ENCODE results near the gene STXBP4. TPM values are rescaled to one million over a fixed set of nuclear protein-coding genes. Genes with fewer than 3 reads are reported as not detected.
A peak's percentile ranks its signal among the peaks of the same experiment; 100 is the strongest.

STXBP4 gene
- total RNA-seq, 1 experiment from 2014 or later = 19.4 TPM

DNA sequence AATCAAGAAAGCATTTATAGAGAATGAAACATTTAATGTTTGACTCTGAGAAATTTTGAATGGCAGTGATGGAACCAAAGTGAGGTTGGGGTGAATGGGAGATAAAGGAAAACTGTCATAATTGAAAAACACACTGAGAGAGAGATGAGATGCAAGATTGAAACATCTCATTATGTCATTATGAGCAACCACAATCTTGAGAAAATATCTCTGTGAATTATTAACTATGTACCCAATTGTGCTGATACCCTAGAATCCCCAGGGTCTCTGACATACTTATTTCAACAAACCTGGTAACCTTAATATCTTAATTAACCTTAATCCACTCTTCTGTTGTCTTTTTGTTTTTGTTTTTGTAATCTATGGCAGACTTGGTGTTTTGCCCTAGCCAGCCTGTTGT lies 152.7 kb downstream of the STXBP4 start:
- DNase-seq (ENCODE audit: low spot score) = no peak

DNA sequence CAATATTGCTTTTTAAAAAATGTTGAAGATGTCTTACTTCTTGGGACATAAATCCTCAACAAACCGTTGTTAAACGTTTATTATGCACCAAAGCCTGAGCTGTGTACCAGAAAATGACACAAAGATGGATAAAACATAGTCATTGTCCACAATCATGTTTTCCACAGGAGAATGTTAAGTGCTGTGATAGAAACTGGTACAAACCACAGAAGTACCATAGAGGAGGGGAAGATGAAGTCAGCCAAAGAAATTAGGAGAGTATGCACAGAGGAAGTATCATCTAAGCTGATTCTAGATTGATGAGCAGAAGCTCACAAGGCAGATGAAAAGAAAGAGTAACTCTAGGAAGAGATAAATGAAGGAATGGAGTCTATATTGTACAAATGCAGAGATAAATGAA lies 153.5 kb downstream of the STXBP4 start:
- no peak for DNase-seq (ENCODE audit: low spot score)

DNA sequence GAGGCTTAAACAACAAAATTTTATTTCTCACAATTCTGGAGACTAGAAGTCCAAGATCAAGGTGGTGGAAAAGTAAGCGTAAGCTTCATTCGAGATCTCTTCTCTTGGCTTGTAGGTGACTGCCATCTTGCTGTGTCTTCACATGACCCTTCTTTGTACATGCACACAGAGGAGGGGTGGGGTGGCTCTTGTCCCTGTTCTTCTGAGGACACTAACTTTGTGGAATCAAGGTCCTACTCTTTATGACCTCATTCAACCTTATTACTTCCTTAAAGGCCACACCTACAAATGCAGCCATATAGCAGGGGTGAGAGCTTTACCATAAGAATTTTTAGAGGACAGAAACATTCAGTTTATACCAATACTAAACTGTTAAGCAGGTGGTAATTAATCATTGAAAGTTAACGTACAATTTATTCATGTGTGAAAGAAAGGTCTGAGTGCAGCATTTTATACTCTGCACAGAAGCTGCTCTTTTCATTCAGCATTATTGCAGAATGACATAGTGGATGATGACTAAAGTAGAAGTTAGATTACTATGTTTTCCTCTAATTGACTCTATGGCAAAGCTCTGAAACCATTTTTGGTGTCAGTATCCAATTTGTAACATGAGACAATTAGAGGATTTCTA lies 156.3 kb downstream of the STXBP4 start:
- no peak for DNase-seq (ENCODE audit: low spot score)

DNA sequence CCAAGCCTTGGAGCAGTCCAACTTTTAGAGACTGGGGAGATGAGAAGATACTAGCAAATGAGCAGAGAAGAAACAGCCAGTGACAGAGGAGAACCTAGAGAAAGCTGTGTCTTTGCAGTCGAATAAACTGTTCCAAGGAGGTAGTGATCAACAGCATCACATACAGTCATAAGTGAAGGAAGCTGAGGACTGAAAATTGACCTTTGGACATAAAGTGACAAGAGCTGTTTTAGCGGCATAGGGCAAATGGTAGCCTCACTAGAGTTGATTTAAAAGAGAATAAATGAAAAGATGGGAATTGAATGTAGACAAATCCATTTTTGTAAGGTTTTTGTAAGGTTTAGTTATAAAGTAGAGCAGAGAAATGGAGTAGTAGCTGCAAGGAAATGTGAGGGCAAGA lies 165.0 kb downstream of the STXBP4 start:
- no peak for DNase-seq (ENCODE audit: low spot score)

DNA sequence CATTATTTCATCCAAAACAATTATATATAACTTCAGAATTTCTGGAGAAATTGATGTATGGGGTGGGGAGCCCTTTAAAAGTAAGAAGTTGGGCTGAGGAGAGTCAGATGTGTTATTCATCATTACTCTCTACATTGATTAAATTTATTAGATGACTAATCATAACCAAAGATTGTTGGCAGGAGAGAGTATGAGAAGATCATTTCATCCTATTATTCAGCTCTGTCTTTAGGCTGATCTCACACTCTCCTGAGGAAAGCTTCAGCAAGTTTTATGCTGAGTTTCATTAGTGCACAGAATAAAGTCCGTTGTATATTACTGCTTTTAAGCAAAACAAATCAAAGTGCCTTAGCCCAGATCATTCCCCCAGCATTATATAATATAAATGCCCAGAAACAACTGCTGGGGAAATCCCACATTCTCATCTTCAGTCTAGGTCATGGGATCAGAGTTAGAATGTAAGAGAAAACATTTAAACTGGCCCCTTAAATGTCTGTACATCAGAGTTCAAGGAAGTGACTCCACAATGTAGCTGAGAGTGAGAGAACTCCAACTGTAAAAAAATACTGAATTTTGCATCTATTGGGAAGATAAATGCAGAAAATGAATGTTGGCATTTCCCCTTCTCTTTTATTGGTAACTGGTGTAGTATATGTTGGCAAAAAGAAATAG lies 166.1 kb downstream of the STXBP4 start:
- no peak for DNase-seq (ENCODE audit: low spot score)

DNA sequence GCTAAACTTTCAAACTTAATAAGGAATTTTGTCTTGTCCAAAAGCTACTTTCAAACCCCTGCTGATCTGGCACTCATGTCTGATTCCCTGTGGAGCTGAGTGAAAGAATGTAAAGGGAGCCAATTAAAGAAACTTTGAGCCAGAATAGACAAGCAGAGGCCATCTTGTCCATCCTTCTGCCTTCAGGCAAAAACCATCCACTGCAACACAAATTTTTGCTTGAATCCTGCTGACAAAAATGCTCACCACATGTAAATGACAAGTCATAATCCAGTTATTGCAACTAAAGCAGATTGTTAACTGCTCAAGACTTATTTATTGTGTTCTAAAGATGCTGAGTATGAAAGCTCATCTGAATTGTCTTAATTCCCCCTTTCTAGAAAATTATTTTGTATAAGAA lies 172.2 kb downstream of the STXBP4 start:
- DNase-seq (ENCODE audit: low spot score) = no peak

DNA sequence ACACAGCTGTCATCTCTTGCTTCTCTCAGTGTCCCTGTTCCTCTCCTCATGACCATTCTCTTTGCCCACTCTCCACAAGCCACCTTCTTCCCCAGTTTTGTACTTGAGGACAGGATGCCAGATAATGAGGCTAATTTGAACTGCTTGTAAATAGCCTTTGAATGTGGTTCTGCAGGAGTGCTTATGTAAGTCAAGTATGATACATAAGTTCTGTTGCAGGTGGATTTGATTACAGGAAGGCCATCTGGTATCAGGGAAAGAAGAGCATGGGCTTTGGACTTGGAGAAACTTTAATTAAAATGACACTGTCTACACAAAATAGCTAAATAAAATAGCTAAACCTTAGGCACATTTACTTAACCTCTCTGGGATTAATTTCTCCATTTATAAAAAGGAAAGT lies 176.0 kb downstream of the STXBP4 start:
- no peak for DNase-seq (ENCODE audit: low spot score)

DNA sequence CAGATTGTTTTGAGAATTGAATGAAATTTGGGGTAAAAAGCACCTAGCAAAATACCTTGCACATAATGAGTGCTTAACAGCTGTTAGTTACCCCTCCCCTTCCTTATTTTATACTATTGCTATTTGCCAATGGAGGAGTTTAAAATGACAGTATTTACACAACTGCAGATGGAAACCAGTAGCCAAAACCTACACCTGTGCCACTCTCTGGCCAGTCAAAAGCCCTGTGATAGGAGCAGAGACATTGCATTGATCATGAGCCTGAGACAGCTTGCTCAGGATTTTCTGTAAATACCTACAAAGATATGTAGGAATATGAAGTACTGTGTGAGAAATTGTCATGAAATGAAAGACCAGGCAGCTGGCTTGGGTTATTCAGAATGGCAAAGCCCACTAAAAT lies 180.9 kb downstream of the STXBP4 start:
- DNase-seq (ENCODE audit: low spot score) = no peak

DNA sequence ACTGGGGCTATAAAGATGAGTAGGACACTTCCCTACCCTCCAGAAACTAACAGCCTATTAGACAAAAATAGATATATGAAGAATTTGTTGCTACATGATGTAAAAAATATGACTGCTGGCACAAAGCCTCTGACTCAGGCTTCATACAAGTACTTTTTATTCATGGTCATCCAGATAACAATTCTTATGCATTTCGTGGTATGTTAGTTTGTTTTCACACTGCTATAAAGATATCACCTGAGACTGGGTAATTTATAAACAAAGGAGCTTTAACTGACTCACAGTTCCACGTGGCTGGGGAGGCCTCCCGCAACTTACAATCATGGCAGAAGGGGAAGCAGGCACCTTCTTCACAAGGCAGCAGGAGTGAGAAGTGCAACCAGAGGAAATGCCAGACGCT lies 183.7 kb downstream of the STXBP4 start:
- DNase-seq (ENCODE audit: low spot score) = peak; percentile 14

DNA sequence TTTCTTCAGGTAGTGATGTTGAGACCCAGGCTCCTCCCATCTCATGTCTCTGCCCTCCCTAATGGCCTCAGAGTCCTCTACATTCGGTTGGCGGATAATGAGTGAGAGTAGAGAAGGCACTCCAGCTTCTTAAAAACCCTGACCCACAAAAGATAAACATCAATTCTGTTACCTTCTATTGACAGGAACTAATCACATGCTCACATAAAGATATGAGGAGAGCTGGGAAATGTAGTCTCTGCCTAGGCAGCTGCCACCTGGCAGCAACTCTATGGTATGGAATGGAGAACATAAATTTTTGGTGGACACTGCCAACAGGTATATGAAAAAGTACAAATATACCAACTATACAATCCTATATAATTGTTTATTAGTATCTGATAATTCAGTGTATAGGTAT lies 185.5 kb downstream of the STXBP4 start:
- no peak for DNase-seq (ENCODE audit: low spot score)

DNA sequence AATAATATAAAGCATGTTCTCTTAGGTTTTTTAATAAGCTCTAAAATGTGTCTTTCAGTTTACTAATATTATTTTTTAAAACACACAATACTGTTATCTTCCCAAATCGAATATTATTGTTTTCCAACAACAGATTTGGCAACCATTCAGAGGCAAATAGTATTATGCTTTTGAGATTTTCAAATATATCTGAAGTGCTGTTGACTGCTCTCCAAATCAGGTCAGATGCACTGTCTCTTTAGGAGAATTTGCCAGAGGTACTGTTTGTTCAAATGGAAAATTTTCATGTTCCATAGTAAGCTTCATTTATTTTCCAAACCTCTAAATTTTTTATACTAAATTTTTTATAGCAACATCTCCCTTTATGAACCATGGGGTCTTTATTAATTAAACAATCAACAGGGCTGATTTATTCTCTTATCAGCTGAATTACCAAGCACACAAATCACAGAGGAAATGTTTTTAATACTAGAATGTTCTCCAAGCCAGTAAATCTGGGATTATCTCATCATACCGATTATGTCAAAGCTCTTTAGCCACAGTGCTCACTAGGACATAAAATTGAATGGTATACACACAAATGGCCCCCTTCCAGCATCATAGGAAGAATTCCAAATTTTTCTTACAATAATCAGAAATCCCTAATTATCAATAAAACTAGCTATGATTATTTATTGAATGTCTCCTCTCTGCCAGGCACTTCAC lies 187.4 kb downstream of the STXBP4 start:
- no peak for DNase-seq (ENCODE audit: low spot score)

DNA sequence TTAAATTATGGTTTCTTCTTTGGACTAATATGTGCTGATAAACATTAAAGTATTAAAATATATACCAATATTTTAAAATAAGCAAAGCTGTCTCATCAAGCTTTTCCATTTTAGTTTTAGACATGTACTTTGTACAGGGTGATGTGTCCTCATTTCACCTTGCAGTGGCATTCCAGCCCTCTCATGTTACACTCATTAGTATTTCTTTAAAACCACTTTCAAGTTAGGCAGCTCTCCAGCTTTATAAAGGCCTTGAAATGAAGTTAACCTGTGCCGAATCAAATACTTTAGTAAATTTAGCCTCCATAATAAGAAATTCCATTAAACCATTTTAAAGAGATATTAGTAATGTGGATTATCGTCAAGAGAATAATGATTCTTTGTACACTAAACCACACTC lies 188.6 kb downstream of the STXBP4 start:
- peak; percentile 59 for DNase-seq (ENCODE audit: low spot score)

DNA sequence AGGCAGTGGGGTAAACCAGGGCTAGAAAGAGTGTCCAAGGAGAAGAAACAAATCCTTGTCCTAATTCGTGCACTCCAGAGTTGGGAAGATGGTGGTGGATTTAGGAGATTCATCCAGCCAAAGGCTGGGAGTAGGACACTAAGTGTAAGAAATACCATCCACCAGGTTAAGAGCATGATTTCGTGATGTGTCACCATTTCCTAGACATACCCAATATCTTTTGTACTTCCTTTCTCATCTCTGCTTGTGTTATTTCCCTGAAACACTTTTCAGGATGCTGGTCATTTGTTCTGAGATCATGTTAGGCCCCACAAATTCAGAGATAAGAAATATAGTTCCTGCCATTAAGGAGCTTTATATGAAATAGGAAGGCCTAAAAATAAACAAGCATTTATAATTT lies 189.9 kb downstream of the STXBP4 start:
- DNase-seq (ENCODE audit: low spot score) = no peak

DNA sequence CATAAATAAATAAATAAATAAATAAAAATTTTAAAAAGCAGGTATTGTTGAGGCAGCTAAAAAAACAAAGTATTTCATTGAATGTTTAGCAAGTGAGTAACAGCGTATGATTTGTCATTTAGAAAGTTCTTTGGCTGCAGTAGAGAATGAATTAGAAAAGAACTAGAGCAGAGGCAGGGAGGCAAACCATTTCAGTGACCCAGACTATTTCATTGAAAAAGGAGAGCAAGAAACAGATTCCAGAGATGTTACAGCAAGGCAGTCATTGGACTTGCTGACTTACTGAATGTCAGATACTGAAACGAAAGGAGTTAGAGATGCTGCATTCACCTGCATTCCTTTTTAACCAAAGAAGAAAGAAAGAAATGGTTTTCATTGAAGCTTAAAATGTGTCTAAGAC lies 190.7 kb downstream of the STXBP4 start:
- no peak for DNase-seq (ENCODE audit: low spot score)

DNA sequence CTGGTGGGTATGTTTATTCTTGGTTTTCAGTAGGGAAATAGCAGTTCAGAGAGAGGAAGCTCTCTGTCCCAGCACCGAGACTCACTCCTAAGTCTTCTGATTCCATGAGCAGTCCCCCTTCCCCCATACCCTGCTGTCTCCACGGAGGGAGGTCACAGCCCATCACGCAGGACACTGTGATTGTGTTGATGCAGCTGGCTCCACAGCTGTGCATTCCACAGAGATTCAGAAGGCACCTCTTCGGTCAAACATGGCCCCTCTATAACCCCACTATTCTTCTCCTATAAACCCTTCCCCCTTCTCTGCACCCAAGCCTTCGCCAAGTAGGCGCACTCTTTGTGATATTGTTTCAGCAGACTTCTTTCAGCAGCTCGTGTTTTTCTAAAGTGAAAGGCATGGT lies 191.9 kb downstream of the STXBP4 start:
- no peak for DNase-seq (ENCODE audit: low spot score)

DNA sequence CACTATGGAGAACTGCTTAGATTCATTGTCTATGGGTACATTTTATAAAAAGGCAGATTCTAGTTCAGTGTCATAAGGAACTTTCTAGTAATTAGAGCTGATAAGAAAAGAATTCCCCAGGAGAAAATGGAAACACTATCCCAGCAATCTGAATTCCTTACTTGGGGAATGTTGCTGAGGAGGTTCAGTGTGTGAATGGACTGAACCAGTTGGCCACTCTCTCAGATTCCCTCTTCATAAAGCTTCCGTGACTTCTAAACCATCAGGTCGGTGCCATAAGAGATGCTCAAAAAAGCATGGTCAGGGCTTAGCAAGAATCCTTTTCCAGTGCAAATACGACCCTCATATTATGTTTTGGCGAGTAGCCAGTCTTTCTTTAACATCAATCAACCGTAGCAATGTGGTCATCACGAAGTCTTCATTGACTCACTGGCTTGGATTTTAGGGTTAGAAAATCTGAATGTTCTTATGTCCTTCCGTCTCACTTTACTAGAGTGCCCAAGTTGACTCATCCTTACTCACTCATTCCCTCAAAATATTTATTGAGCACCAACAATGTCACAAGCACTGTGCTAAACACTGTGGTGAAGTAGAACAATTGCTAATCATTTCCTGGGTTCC lies 193.5 kb downstream of the STXBP4 start:
- peak; percentile 67 for DNase-seq (ENCODE audit: low spot score)

DNA sequence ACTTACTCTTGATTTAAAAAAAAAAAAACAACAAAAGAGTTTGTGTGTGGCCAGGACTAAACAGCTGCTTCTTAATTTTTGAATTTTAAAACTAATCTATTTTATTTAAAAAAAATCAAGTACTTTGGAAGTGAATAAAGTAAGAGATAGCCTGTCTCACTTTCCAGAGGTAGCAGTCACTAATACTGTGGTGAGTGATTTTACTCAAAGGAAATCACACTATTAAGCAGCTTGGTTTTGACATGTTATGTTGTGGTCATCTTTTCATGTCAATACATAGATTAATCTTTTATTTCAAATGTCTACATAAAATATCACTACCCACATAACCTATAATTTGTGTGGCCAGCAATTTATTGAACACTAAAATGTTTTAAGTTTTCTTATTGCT lies 194.0 kb downstream of the STXBP4 start:
- no peak for DNase-seq (ENCODE audit: low spot score)

DNA sequence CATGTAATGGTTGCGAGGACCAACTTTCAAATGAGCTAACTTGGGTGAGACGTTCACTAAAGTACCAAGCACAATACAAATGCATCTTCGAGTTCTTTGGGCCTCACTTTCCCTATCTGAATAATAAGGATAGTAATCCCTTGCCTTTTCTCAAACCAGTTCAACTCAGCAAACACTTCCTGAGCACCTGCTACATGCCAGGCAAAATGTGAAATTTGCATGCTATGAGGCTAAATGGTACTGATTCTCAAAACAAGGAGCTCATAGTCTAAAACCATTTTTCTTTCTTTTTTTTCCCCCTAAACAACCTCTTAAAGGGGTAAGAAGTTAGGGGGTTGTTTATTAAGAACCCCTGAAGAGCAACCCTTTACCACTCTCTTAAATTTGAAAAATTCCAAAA lies 194.8 kb downstream of the STXBP4 start:
- no peak for DNase-seq (ENCODE audit: low spot score)

DNA sequence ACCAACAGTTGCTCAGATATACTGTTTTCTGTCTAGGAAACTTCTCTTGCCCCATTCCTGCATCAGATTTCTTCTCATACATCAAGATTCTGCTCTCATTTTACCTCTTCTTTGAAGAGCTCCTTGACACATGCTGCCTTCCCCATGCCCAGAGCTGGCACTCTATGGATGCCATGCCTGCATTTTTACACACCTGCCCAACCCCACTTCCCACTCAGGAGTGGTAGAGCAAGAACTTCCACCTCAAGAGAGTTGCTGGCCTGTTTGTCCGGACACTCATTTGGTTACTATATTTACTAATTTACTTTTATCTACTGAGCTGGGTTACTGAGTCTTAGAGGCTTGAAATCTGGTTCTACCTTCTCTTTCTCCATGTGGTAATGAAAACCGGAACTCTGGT lies 197.9 kb downstream of the STXBP4 start:
- DNase-seq (ENCODE audit: low spot score) = no peak

DNA sequence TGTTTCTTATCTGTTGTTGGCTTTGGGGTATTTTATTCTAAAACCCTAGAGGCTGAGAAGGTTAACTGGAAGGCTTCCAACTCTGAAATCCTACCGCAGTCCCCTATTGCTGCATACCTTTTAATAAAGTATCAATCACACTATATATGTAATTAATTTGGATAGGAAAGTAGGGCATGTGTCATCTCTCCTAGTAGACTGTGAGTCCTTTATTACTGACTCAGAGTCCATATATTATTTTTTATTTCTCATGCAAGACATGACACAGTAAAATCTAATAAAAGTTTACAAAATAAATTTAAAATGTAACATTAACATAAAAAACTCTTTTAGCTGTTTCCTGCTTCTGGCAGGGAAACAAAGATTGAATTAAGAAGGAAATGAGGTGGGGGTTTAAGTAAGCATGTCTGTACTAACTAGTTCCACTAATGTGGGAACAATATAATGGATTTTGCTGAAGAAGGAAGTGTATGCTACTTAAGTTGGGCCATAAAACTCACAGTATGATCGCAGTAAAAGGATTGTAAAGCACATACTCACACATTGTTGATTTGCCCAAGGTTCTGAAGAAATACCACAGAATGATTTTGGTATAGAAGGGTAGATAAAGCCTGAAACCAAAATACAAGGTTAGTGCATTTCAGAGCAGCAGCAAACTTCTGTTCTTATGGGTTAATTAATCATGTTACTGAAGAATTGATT lies 198.6 kb downstream of the STXBP4 start:
- DNase-seq (ENCODE audit: low spot score) = no peak

DNA sequence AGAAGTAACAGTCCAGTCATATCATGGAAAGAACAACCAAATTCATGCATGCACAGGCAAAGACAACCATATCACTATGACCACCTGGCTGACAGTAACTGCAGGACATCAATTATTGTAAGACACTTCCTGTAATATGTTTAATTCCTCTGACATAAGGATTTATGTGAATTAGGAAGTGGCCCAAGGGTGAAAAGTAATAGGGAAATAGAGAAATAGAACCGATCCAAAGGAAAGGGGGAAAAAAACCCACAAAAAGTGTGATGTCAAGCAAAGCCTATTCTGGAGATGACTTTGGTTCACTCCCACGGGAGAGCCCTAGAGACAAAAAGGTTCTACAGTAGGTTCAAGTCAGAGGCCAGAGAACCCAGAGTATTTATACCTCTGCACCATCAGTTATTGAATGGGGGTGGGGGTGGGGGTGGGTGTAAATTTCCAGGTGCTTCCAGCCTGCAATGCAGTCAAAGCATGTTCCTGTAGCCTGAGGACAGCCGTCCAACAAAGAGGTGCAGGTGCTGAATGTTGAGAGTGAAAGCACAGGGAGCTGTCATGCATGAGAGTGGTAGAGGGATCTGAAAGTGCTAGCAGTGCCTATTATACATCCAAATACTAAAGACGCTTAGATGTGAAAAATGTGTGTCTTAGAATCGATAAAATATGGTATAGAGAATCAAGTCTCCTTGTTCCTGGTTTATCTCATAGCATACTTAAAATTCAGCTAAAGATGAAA lies 200.6 kb downstream of the STXBP4 start:
- DNase-seq (ENCODE audit: low spot score) = no peak
